HTERT RPE-1 (cell line): ENCODE measurements around the gene PKNOX1.
"Not testable (repeated sequence)": the region's sequence is repeated elsewhere in the genome, so short reads cannot be mapped to it uniquely, and the experiment has no call there.

Experiments
- in situ Hi-C: fragments of 300-500 bp; cut with MboI; formaldehyde crosslinking; loops from 4 replicates; pipeline ENCODE4 v1.14.3; 2020; ENCODE audit warnings: low sequenced_read_pairs

The PKNOX1 gene

GRCh38 chr21:43045165-43045875, 71.0 kb downstream of the PKNOX1 start:
- in situ Hi-C loops = not testable (repeated sequence)

GRCh38 chr21:43045876-43046821, 71.8 kb downstream of the PKNOX1 start:
- in situ Hi-C loops = not testable (repeated sequence)

- in situ Hi-C loops = not testable (repeated sequence)
Measured at GRCh38 chr21:43053112-43053511, 78.8 kb downstream of the PKNOX1 start.

DNA sequence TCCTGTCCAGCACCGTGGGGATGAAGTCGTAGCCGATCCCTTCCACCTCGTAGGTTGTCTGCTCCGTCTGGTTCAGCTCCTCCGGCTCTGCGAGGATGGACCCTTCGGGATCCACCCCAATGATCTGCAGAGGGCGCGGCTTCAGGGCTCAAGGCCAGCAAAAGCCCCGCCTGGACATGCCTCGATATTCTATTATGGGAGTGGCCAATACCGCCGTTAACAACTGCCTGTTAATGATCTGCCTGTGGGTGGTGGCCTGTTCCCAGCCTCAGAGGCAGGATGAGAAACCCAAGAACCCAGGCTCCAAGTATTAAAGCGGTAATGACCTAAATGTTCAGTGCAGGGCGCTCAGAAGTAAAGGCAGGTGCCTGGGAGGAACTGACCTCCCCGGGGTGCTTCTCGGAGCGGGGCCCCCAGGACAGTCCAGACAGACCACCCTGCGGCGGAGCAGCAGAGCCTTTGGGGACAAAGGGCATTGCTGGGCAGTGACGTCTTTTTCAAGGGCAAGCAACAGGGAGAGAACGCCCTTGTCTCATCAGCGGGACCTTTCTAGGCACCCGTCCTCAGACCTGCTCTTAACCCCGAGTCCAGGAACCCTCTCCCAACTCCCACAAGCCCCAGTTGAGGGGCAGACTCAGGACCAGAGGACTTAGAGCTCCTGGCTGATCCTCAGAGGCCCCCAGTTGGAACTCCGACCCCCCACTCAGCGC, 88.7 kb downstream of the PKNOX1 start:
- in situ Hi-C loops = not testable (repeated sequence)

GRCh38 chr21:43064265-43064917, 90.0 kb downstream of the PKNOX1 start:
- in situ Hi-C loops = not testable (repeated sequence)

GRCh38 chr21:43065991-43066390, 91.6 kb downstream of the PKNOX1 start:
- in situ Hi-C loops = not testable (repeated sequence)

DNA sequence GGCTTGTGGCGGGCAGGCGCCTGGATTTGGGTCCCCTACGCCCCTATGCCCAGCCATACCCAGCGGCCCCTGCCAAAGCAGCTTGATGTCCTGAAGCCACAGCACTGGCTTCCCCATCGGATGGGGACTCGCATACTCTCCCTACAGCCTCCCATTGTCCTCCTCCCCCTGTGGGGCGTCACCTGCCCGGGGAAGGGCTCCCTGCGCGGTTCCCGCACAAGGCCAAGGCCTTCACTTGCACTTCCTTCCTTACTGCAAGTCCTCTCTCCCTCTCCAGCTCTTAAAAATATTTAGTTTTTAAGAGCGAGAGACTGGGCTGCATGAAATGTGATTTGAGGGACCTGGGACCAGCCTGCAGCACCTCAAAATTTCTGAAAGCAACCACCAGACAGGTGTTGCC, 92.3 kb downstream of the PKNOX1 start:
- in situ Hi-C loops = not testable (repeated sequence)

DNA sequence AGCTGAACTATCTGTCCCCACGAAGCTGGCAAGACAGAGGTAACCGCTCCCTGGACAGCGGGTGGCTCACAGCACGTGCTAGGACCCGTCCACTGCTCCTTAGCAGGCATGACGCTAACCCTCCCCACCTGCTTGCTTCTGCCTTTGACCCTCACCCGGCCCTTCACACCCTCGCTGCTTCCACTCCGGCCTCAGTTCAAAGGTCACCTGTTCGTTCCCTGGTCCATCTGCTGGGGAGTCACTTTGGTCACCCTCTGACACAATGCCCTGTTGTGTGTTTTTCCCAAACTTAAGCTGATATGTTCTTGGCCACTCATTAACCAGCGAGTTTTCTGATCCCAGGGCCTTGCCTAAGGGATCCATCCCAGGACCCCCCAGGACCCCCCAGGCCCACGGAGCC, 93.7 kb downstream of the PKNOX1 start:
- in situ Hi-C loops = not testable (repeated sequence)

DNA sequence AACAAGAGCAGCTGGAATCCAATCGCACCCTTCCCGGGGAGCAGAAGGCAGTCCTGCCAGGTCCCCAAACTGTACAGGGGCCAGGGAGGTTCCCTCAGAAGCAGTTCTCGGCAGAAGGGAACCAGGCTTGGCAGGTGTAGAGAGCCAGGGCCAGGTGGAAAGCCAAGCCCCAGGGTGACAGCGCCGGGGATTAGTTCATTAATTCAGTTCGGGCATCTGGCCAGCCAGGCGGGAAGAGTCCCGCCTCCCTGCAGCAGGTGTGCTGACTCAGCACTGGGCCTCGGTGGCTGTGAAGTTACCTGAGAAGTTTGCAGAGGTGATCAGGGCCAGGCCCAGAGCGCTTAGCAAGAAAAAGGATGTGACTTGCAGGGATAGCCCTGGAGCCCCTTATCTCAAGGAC, 95.3 kb downstream of the PKNOX1 start:
- in situ Hi-C loops = not testable (repeated sequence)

- in situ Hi-C loops = not testable (repeated sequence)
Measured at GRCh38 chr21:43072742-43073141, 98.4 kb downstream of the PKNOX1 start.

GRCh38 chr21:43074401-43075169, 100.2 kb downstream of the PKNOX1 start:
- in situ Hi-C loops = not testable (repeated sequence)

- in situ Hi-C loops = not testable (repeated sequence)
Measured at GRCh38 chr21:43075170-43076022, 101.0 kb downstream of the PKNOX1 start, which contains the start of gene CBS. TSS of gene CBS (minus strand) at chr21:43075835. CDS start at chr21:43072193, 3,642 bp downstream.

DNA sequence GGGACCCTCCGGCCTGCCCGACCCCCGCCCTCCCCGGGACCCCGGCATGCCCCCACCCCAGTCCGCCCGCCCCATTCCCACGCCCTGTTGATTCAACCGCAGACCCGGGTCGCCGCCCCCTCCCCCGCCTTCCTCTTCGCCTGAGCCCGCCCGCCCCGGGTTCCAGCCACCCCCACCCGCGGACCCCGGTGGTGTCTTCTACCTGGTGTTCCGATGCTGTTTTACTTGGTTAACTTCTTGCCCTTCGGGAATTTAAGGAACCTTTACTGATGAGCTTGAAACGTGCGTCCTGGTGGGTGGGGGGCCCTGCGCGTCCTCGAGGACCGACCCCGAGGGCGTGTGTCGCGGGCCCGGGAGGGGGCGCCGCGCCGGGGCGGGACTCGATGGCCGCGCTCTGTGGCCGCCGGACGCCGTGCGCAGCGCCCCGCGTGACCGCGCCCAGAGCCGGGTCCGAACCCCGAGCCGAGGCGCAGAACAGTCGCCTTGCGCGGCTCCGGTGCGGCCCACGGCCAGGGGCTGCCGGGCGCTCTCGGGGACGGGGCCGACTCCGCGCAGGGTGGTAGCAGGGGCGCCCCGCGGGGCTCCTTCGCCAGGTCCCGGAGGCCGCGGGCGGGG, 101.8 kb downstream of the PKNOX1 start:
- in situ Hi-C loops = not testable (repeated sequence)

GRCh38 chr21:43076643-43077042, 102.3 kb downstream of the PKNOX1 start:
- in situ Hi-C loops = not testable (repeated sequence)

GRCh38 chr21:43082587-43083300, 108.4 kb downstream of the PKNOX1 start:
- in situ Hi-C loops = not testable (repeated sequence)
